ENCODE results near the gene CCT3. TPM values are rescaled to one million over a fixed set of nuclear protein-coding genes. Genes with fewer than 3 reads are reported as not detected.

Gene CCT3
- total and polyA plus RNA-seq, 4 donors, result 74.5 to 144 (median 119) TPM

DNA sequence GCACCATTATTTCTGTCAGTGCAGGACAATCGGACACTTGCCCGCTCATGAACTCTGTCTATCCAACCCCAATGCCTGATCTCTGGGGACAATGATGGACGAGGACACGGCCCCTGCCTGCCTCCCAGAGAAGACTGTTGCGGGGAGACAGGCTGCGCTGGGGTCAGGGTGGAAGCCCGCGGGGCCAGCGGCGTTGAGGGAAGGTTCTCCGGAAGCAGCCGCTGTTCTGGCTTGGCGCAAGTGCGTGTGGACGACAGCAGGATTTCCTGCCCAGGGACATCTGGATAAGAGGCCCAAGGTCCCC, 49.7 kb upstream of the CCT3 start:
- Histone ChIP-seq H3K27ac (ENCODE audit: low read depth in 1 of 2, low read length in 2 of 2) (no peak overlapping the region), H3K4me1 (ENCODE audit: control insufficient read depth in 4 of 4, insufficient read depth in 4 of 4, low read length in 3 of 4) (peaks cover 0 to 2% (median 0%) of the 10 kb centered on the region in 4 donors), H3K9me3 (ENCODE audit: control insufficient read depth in 4 of 4, low read length in 3 of 4) (no peaks in the 10 kb centered on the region), H3K4me3 (ENCODE audit: low read depth in 1 of 3, low read length in 3 of 3) (no peak overlapping the region), H3K36me3 (ENCODE audit: control insufficient read depth in 4 of 4, insufficient read depth in 3 of 4, low read depth in 1 of 4, low read length in 3 of 4) (no peaks in the 10 kb centered on the region), H3K27me3 (ENCODE audit: control insufficient read depth in 4 of 4, insufficient read depth in 4 of 4, low read length in 3 of 4) (no peaks in the 10 kb centered on the region), H3K9ac (ENCODE audit: low read depth in 1 of 2, low read length in 2 of 2) (no peak overlapping the region)
- WGBS, result 27% methylated on average over 15 of the region's 15 CpGs
- TF ChIP-seq YY1 (IDR thresholded peaks at IDR 0.05) (no peak), HNF4A (conservative IDR thresholded peaks at IDR 0.05) (no peak), SP1 (IDR thresholded peaks at IDR 0.05) (no peak), NR2F2 (IDR thresholded peaks at IDR 0.05) (no peak), FOXA1 (IDR thresholded peaks at IDR 0.05) (no peak), REST (IDR thresholded peaks at IDR 0.05) (no peak), JUND (IDR thresholded peaks at IDR 0.05) (no peak), GABPA (IDR thresholded peaks at IDR 0.05 in 1 of 2, conservative IDR thresholded peaks at IDR 0.05 in 1 of 2) (no peak), HNF4G (IDR thresholded peaks at IDR 0.05) (no peak), EGR1 (IDR thresholded peaks at IDR 0.05; ENCODE audit: low read depth in 2 of 2) (no peak), RXRA (IDR thresholded peaks at IDR 0.05) (no peak), FOXA2 (IDR thresholded peaks at IDR 0.05) (no peak), TAF1 (conservative IDR thresholded peaks at IDR 0.05) (no peak)
- TF ChIP-seq, protein P1, sequence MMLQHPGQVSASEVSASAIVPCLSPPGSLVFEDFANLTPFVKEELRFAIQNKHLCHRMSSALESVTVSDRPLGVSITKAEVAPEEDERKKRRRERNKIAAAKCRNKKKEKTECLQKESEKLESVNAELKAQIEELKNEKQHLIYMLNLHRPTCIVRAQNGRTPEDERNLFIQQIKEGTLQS (IDR thresholded peaks at IDR 0.05), result no peak
- TF ChIP-seq, protein P2, sequence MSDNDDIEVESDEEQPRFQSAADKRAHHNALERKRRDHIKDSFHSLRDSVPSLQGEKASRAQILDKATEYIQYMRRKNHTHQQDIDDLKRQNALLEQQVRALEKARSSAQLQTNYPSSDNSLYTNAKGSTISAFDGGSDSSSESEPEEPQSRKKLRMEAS (IDR thresholded peaks at IDR 0.05), result no peak
- no peak for DNase-seq (ENCODE audit: low spot score)

DNA sequence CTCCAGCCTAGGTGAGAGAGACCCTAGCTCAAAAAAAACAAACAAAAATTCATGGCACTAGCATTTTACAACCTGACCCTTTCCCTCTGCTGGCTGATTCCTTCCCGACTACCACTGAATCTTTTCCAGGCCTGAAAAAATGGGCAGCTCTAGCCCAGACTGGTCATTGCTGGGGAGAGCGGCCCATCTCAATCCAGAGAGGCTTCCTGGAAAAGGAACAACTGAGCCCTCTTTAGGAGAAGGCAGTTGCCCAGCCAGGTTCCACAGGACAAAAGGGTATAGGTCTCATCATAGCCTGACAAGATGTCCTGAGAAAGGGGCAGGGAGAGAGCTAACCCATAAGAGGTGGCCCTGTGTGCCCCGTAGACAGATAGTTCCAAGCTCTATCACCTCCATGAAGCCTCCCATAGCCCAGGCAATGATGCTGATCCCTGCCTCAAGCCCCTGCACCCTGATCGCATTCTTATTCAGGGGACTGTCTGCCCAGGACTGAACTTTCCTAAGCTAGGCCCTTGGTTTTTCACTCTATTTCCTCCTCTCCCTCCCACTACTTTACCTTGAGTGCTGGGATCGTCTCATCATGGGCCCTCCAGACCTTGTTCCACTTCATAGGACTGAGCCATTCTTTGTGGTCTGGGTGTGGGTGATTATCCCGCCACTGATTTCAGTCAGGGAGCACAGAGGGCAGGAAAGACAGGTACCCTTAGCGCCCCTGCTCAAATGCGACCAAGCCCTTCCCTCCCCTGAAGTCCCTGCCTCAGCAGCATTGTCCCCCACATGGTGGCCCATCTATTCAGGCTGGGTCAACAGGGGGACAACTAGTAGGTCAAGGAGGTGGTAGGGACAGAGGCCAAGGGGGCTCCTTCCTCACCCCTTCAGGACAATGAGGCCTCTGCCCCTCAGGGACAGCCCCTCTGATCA, 49.1 kb upstream of the CCT3 start:
- H3K27me3 ChIP-seq (ENCODE audit: control insufficient read depth in 4 of 4, insufficient read depth in 4 of 4, low read length in 3 of 4), result no peaks in the 10 kb centered on the region
- DNase-seq (ENCODE audit: low spot score), result no peak
- no peak overlapping the region for H3K4me3 ChIP-seq (ENCODE audit: low read depth in 1 of 3, low read length in 3 of 3)
- 84% methylated on average over 8 of the region's 8 CpGs for WGBS
- no peak overlapping the region for H3K27ac ChIP-seq (ENCODE audit: low read depth in 1 of 2, low read length in 2 of 2)
- H3K9me3 ChIP-seq (ENCODE audit: control insufficient read depth in 4 of 4, low read length in 3 of 4), result no peaks in the 10 kb centered on the region
- H3K9ac ChIP-seq (ENCODE audit: low read depth in 1 of 2, low read length in 2 of 2), result no peak overlapping the region
- TF ChIP-seq GABPA (IDR thresholded peaks at IDR 0.05 in 1 of 2, conservative IDR thresholded peaks at IDR 0.05 in 1 of 2), result no peak
- no peak for TF ChIP-seq FOXA1 (IDR thresholded peaks at IDR 0.05)
- TF ChIP-seq HNF4A (conservative IDR thresholded peaks at IDR 0.05), result no peak
- TF ChIP-seq HNF4G (IDR thresholded peaks at IDR 0.05), result no peak
- TF ChIP-seq RXRA (IDR thresholded peaks at IDR 0.05), result no peak
- no peak for TF ChIP-seq REST (IDR thresholded peaks at IDR 0.05)
- TF ChIP-seq NR2F2 (IDR thresholded peaks at IDR 0.05), result no peak
- no peak for TF ChIP-seq RAD21 (IDR thresholded peaks at IDR 0.05)
- no peak for TF ChIP-seq FOXA2 (IDR thresholded peaks at IDR 0.05)
- H3K36me3 ChIP-seq (ENCODE audit: control insufficient read depth in 4 of 4, insufficient read depth in 3 of 4, low read depth in 1 of 4, low read length in 3 of 4), result no peaks in the 10 kb centered on the region
- peaks cover 0 to 2% (median 0%) of the 10 kb centered on the region in 4 donors for H3K4me1 ChIP-seq (ENCODE audit: control insufficient read depth in 4 of 4, insufficient read depth in 4 of 4, low read length in 3 of 4)

Data from liver (tissue), 9 donors.